GM21390 (cell line): ENCODE measurements around the gene GPT2.

Experiments
- ATAC-seq: cut with Tn5 transposase; IDR thresholded peaks from one replicate; pipeline ENCODE4 v1.9.1; 2021; ENCODE audit not compliant: unreplicated experiment

The GPT2 gene

GRCh38 chr16:46895399-46896313 is 11.5 kb downstream of the GPT2 start:
- ATAC-seq, result no peak

- no peak for ATAC-seq
Measured at GRCh38 chr16:46896314-46896968, 12.3 kb downstream of the GPT2 start.

- no peak for ATAC-seq
Measured at GRCh38 chr16:46897471-46897870, 13.3 kb downstream of the GPT2 start.

- ATAC-seq, result no peak
Measured at GRCh38 chr16:46898006-46898405, 13.8 kb downstream of the GPT2 start.

- no peak for ATAC-seq
Measured at GRCh38 chr16:46899443-46900143, 15.4 kb downstream of the GPT2 start.

GRCh38 chr16:46900455-46901235 is 16.5 kb downstream of the GPT2 start:
- ATAC-seq, result no peak

GRCh38 chr16:46901709-46902108 is 17.5 kb downstream of the GPT2 start:
- ATAC-seq, result no peak

- ATAC-seq, result no peak
Measured at GRCh38 chr16:46903255-46903905, 19.2 kb downstream of the GPT2 start.

GRCh38 chr16:46904471-46904870 is 20.3 kb downstream of the GPT2 start:
- ATAC-seq, result no peak

GRCh38 chr16:46906360-46907060 is 22.3 kb downstream of the GPT2 start:
- ATAC-seq, result no peak

- ATAC-seq, result no peak
Measured at GRCh38 chr16:46907061-46907774, 23.1 kb downstream of the GPT2 start.

GRCh38 chr16:46908540-46909372 is 24.6 kb downstream of the GPT2 start:
- ATAC-seq, result no peak

- ATAC-seq, result peak; percentile 69
Measured at GRCh38 chr16:46911038-46911437, 26.9 kb downstream of the GPT2 start.

- ATAC-seq, result no peak
Measured at GRCh38 chr16:46911650-46912049, 27.5 kb downstream of the GPT2 start.

GRCh38 chr16:46914556-46915201 is 30.5 kb downstream of the GPT2 start:
- no peak for ATAC-seq

- ATAC-seq, result no peak
Measured at GRCh38 chr16:46915483-46916025, 31.4 kb downstream of the GPT2 start.

- ATAC-seq, result no peak
Measured at GRCh38 chr16:46916980-46917379, 32.8 kb downstream of the GPT2 start.
